A549 (cell line): ENCODE results near the gene ZP3.

Experiments used
- REST ChIP-seq: fragments of 200-600 bp; sonication (generic); IDR thresholded peaks from 2 replicates; pipeline ENCODE4 v1.6.1; 2016; ENCODE audit warnings: antibody characterized with exemption, mild to moderate bottlenecking, moderate library complexity
- TF ChIP-seq, protein P1 (sequence below): fragments of >200 bp; sonication (Bioruptor Twin); formaldehyde crosslinking; IDR thresholded peaks from 3 replicates; pipeline ENCODE4 v1.5.1; 2016

- TF ChIP-seq REST, result no peak
- TF ChIP-seq, protein P1, sequence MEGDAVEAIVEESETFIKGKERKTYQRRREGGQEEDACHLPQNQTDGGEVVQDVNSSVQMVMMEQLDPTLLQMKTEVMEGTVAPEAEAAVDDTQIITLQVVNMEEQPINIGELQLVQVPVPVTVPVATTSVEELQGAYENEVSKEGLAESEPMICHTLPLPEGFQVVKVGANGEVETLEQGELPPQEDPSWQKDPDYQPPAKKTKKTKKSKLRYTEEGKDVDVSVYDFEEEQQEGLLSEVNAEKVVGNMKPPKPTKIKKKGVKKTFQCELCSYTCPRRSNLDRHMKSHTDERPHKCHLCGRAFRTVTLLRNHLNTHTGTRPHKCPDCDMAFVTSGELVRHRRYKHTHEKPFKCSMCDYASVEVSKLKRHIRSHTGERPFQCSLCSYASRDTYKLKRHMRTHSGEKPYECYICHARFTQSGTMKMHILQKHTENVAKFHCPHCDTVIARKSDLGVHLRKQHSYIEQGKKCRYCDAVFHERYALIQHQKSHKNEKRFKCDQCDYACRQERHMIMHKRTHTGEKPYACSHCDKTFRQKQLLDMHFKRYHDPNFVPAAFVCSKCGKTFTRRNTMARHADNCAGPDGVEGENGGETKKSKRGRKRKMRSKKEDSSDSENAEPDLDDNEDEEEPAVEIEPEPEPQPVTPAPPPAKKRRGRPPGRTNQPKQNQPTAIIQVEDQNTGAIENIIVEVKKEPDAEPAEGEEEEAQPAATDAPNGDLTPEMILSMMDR, result no peak
Measured at GRCh38 chr7:76397409-76398183, 27.2 kb upstream of the ZP3 start.
